Liver (tissue), 9 donors: ENCODE data around the gene APIP. TPM values are rescaled to one million over a fixed set of nuclear protein-coding genes. Genes with fewer than 3 reads are reported as not detected.

Source experiments
- DNase-seq: peaks from one replicate; pipeline ENCODE4 v3.0.0-alpha.2; 2017; ENCODE audit warnings: low spot score
- H3K27ac ChIP-seq, 2 donors: one replicate each; pipeline ENCODE4 v1.7.0; 2013; ENCODE audit warnings: inconsistent platforms in 2 of 2, low read length in 2 of 2, control low read depth in 1 of 2, low read depth in 1 of 2, mild to moderate bottlenecking in 1 of 2
- H3K27me3 ChIP-seq, 4 donors: one replicate each; pipeline versions ENCODE4 v1.6.1 to v1.7.0; 2013; ENCODE audit warnings: low read length in 3 of 4, inconsistent platforms in 1 of 4, mild to moderate bottlenecking in 1 of 4, moderate library complexity in 1 of 4; ENCODE audit not compliant: control insufficient read depth in 4 of 4, insufficient read depth in 4 of 4
- H3K36me3 ChIP-seq, 4 donors: one replicate each; pipeline versions ENCODE4 v1.6.1 to v1.7.0; 2013; ENCODE audit warnings: low read length in 3 of 4, mild to moderate bottlenecking in 3 of 4, low read depth in 1 of 4, moderate library complexity in 1 of 4; ENCODE audit not compliant: control insufficient read depth in 4 of 4, insufficient read depth in 3 of 4
- H3K4me1 ChIP-seq, 4 donors: one replicate each; pipeline versions ENCODE4 v1.6.1 to v1.7.0; 2013; ENCODE audit warnings: low read length in 3 of 4, mild to moderate bottlenecking in 3 of 4, moderate library complexity in 1 of 4; ENCODE audit not compliant: control insufficient read depth in 4 of 4, insufficient read depth in 4 of 4
- H3K4me3 ChIP-seq, 3 donors: one replicate each; pipeline versions ENCODE4 v1.6.1 to v1.7.0; 2013; ENCODE audit warnings: low read length in 3 of 3, control low read depth in 1 of 3, low read depth in 1 of 3, mild to moderate bottlenecking in 1 of 3
- H3K9ac ChIP-seq, 2 donors: one replicate each; pipeline ENCODE4 v1.7.0; 2013; ENCODE audit warnings: low read length in 2 of 2, mild to moderate bottlenecking in 2 of 2, moderate library complexity in 2 of 2, control low read depth in 1 of 2, low read depth in 1 of 2
- H3K9me3 ChIP-seq, 4 donors: one replicate each; pipeline versions ENCODE4 v1.6.1 to v1.7.0; 2013; ENCODE audit warnings: low read length in 3 of 4; ENCODE audit not compliant: control insufficient read depth in 4 of 4
- EGR1 ChIP-seq, 2 donors: IDR thresholded peaks; 2 replicates each; pipeline ENCODE4 v1.6.1; 2016 to 2018; ENCODE audit warnings: antibody characterized with exemption in 2 of 2, low read depth in 2 of 2
- FOXA1 ChIP-seq: IDR thresholded peaks from 2 replicates; pipeline ENCODE4 v1.6.1; 2016; ENCODE audit warnings: antibody characterized with exemption
- FOXA2 ChIP-seq: IDR thresholded peaks from 2 replicates; pipeline ENCODE4 v1.6.1; 2016; ENCODE audit warnings: antibody characterized with exemption
- GABPA ChIP-seq, 2 donors: IDR thresholded peaks in 1 of 2; conservative IDR thresholded peaks in 1 of 2; 2 replicates each; pipeline ENCODE4 v1.6.1; 2016; ENCODE audit warnings: antibody characterized with exemption in 2 of 2, mild to moderate bottlenecking in 1 of 2, moderate library complexity in 1 of 2
- HNF4A ChIP-seq, 2 donors: conservative IDR thresholded peaks; 2 replicates each; pipeline ENCODE4 v1.6.1; 2016; ENCODE audit warnings: antibody characterized with exemption in 2 of 2, mild to moderate bottlenecking in 2 of 2
- HNF4G ChIP-seq: IDR thresholded peaks from 2 replicates; pipeline ENCODE4 v1.6.1; 2016; ENCODE audit warnings: antibody characterized with exemption
- JUND ChIP-seq, 2 donors: IDR thresholded peaks; 2 replicates each; pipeline ENCODE4 v1.6.1; 2016; ENCODE audit warnings: antibody characterized with exemption in 2 of 2
- NR2F2 ChIP-seq: IDR thresholded peaks from 2 replicates; pipeline ENCODE4 v1.6.1; 2016; ENCODE audit warnings: antibody characterized with exemption
- RAD21 ChIP-seq, 2 donors: IDR thresholded peaks; 2 replicates each; pipeline ENCODE4 v1.6.1; 2016; ENCODE audit warnings: antibody characterized with exemption in 2 of 2, mild to moderate bottlenecking in 2 of 2
- RXRA ChIP-seq, 2 donors: IDR thresholded peaks; 2 replicates each; pipeline ENCODE4 v1.6.1; 2017 to 2018; ENCODE audit warnings: antibody characterized with exemption in 2 of 2, mild to moderate bottlenecking in 1 of 2
- SP1 ChIP-seq: IDR thresholded peaks from 2 replicates; pipeline ENCODE4 v1.6.1; 2018; ENCODE audit warnings: antibody characterized with exemption, mild to moderate bottlenecking
- TAF1 ChIP-seq: conservative IDR thresholded peaks from 2 replicates; pipeline ENCODE4 v1.6.1; 2016; ENCODE audit warnings: antibody characterized with exemption, mild to moderate bottlenecking
- YY1 ChIP-seq: IDR thresholded peaks from 2 replicates; pipeline ENCODE4 v1.6.1; 2016; ENCODE audit warnings: antibody characterized with exemption, mild to moderate bottlenecking
- WGBS: extraction: QIAGEN DNeasy Blood & Tissue Kit; methylation state at CpG from one replicate; pipeline ENCODE4 v1.1.7; 2013; 5-methylcytosine and 5-hydroxymethylcytosine counted together
- polyA plus RNA-seq, 2 donors: library from polyadenylated mRNA; stranded (reverse) in 1 of 2; unstranded in 1 of 2; fragments of 200-250 nt in 1 of 2; fragments of >200 nt in 1 of 2; fragmentation: Nextera tagmentation in 1 of 2; extraction: Ambion mirVana in 1 of 2; gene quantifications; one replicate each; pipeline versions ENCODE4 v1.2.1 to v1.2.3, GENCODE V29; 2013 to 2015
- total RNA-seq, 2 donors: library from RNA; depleted of rRNA; stranded (reverse); fragments of >200 nt; gene quantifications; one replicate each; pipeline ENCODE4 v1.2.3, GENCODE V29; 2014
- TF ChIP-seq, protein P1 (sequence below): fragments of 150-350 bp; IDR thresholded peaks from 2 replicates; pipeline ENCODE4 v1.5.1; 2017; ENCODE audit warnings: improper control_type of control experiment, low read depth, low read length; ENCODE audit not compliant: missing input control
- TF ChIP-seq, protein P2 (sequence below): IDR thresholded peaks from 2 replicates; pipeline ENCODE4 v1.6.1; 2016; ENCODE audit warnings: antibody characterized with exemption
- TF ChIP-seq, protein P3 (sequence below): IDR thresholded peaks from 2 replicates; pipeline ENCODE4 v1.6.1; 2016; ENCODE audit warnings: antibody characterized with exemption
- TF ChIP-seq, protein P4 (sequence below): IDR thresholded peaks from 2 replicates; pipeline ENCODE4 v1.6.1; 2016; ENCODE audit warnings: antibody characterized with exemption, mild to moderate bottlenecking
- TF ChIP-seq, protein P5 (sequence below): IDR thresholded peaks from 2 replicates; pipeline ENCODE4 v1.6.1; 2016; ENCODE audit warnings: antibody characterized with exemption
- donor health status: healthy.
- donor health status: healthy.
- donor health status: healthy.
- donor health status: healthy.
- donor health status: healthy.

Gene APIP
- total and polyA plus RNA-seq, 4 donors: 13.4 to 26.3 (median 16.5) TPM

DNA sequence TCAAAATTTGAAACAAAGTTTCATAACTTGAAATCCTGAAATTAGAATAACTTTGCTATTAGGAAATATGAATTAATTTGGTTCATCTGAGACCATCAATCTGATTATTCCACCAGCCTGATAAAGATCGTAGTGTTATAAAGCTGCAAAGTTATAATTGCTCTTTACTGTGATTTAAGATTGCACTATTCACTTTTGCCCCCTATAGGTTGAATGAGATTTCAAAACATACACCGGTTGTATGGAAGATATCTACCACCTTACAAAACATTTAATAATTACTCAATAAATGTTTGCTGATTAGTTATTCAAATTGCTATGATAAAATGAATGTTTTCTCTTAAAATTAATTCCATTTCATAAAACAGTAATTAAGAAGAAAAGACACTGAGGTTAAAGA, 26.1 kb downstream of the APIP start:
- Histone ChIP-seq H3K9ac (no peak overlapping the region), H3K4me1 (peaks cover 0 to 13% (median 7%) of the 10 kb centered on the region in 4 donors), H3K4me3 (no peak overlapping the region), H3K36me3 (no peaks in the 10 kb centered on the region), H3K27me3 (no peaks in the 10 kb centered on the region), H3K27ac (no peak overlapping the region), H3K9me3 (no peaks in the 10 kb centered on the region)
- TF ChIP-seq TAF1 (no peak), SP1 (no peak), FOXA1 (no peak), RAD21 (IDR thresholded peaks at IDR 0.05) (peak; percentile 53 to 62)
- TF ChIP-seq, protein P1, sequence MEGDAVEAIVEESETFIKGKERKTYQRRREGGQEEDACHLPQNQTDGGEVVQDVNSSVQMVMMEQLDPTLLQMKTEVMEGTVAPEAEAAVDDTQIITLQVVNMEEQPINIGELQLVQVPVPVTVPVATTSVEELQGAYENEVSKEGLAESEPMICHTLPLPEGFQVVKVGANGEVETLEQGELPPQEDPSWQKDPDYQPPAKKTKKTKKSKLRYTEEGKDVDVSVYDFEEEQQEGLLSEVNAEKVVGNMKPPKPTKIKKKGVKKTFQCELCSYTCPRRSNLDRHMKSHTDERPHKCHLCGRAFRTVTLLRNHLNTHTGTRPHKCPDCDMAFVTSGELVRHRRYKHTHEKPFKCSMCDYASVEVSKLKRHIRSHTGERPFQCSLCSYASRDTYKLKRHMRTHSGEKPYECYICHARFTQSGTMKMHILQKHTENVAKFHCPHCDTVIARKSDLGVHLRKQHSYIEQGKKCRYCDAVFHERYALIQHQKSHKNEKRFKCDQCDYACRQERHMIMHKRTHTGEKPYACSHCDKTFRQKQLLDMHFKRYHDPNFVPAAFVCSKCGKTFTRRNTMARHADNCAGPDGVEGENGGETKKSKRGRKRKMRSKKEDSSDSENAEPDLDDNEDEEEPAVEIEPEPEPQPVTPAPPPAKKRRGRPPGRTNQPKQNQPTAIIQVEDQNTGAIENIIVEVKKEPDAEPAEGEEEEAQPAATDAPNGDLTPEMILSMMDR: peak; percentile 25
- WGBS: 33% methylated on average over 2 of the region's 2 CpGs
- no peak for DNase-seq

DNA sequence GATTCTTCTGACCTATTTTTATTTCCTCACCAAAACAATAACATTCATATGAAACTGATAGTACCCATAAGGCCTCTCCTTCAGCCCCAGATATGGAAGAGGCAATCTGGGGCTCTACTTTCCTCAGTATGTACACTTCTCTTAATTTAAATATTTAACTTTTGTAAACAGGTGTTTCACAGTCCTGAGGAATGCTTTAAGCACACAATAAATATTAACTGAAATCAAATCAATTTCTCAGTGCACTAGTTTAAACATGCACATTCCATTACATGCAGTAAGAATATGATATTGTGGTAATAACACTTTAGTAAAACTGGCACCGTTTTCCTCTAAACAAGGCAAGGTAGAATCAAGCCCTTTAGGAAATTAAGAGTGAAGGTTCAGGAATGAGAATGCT, 28.9 kb downstream of the APIP start:
- 42% methylated on average over 1 of the region's 1 CpG for WGBS
- Histone ChIP-seq H3K9me3 (no peaks in the 10 kb centered on the region), H3K27me3 (no peaks in the 10 kb centered on the region), H3K4me3 (no peak overlapping the region), H3K9ac (no peak overlapping the region), H3K27ac (no peak overlapping the region), H3K4me1 (peaks cover 0 to 13% (median 7%) of the 10 kb centered on the region in 4 donors), H3K36me3 (no peaks in the 10 kb centered on the region)
- TF ChIP-seq RXRA (IDR thresholded peaks at IDR 0.05): no peak
- no peak for TF ChIP-seq HNF4G
- TF ChIP-seq HNF4A (conservative IDR thresholded peaks at IDR 0.05): no peak
- TF ChIP-seq FOXA2: no peak
- no peak for TF ChIP-seq NR2F2
- TF ChIP-seq SP1: no peak
- TF ChIP-seq, protein P1: no peak
- TF ChIP-seq GABPA (IDR thresholded peaks at IDR 0.05 in 1 of 2, conservative IDR thresholded peaks at IDR 0.05 in 1 of 2): no peak
- no peak for TF ChIP-seq RAD21 (IDR thresholded peaks at IDR 0.05)
- TF ChIP-seq TAF1: no peak
- TF ChIP-seq, protein P2, sequence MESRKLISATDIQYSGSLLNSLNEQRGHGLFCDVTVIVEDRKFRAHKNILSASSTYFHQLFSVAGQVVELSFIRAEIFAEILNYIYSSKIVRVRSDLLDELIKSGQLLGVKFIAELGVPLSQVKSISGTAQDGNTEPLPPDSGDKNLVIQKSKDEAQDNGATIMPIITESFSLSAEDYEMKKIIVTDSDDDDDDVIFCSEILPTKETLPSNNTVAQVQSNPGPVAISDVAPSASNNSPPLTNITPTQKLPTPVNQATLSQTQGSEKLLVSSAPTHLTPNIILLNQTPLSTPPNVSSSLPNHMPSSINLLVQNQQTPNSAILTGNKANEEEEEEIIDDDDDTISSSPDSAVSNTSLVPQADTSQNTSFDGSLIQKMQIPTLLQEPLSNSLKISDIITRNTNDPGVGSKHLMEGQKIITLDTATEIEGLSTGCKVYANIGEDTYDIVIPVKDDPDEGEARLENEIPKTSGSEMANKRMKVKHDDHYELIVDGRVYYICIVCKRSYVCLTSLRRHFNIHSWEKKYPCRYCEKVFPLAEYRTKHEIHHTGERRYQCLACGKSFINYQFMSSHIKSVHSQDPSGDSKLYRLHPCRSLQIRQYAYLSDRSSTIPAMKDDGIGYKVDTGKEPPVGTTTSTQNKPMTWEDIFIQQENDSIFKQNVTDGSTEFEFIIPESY: no peak
- TF ChIP-seq YY1: no peak
- TF ChIP-seq, protein P3, sequence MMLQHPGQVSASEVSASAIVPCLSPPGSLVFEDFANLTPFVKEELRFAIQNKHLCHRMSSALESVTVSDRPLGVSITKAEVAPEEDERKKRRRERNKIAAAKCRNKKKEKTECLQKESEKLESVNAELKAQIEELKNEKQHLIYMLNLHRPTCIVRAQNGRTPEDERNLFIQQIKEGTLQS: no peak
- TF ChIP-seq, protein P4, sequence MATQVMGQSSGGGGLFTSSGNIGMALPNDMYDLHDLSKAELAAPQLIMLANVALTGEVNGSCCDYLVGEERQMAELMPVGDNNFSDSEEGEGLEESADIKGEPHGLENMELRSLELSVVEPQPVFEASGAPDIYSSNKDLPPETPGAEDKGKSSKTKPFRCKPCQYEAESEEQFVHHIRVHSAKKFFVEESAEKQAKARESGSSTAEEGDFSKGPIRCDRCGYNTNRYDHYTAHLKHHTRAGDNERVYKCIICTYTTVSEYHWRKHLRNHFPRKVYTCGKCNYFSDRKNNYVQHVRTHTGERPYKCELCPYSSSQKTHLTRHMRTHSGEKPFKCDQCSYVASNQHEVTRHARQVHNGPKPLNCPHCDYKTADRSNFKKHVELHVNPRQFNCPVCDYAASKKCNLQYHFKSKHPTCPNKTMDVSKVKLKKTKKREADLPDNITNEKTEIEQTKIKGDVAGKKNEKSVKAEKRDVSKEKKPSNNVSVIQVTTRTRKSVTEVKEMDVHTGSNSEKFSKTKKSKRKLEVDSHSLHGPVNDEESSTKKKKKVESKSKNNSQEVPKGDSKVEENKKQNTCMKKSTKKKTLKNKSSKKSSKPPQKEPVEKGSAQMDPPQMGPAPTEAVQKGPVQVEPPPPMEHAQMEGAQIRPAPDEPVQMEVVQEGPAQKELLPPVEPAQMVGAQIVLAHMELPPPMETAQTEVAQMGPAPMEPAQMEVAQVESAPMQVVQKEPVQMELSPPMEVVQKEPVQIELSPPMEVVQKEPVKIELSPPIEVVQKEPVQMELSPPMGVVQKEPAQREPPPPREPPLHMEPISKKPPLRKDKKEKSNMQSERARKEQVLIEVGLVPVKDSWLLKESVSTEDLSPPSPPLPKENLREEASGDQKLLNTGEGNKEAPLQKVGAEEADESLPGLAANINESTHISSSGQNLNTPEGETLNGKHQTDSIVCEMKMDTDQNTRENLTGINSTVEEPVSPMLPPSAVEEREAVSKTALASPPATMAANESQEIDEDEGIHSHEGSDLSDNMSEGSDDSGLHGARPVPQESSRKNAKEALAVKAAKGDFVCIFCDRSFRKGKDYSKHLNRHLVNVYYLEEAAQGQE: no peak
- TF ChIP-seq, protein P5, sequence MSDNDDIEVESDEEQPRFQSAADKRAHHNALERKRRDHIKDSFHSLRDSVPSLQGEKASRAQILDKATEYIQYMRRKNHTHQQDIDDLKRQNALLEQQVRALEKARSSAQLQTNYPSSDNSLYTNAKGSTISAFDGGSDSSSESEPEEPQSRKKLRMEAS: no peak
- TF ChIP-seq EGR1 (IDR thresholded peaks at IDR 0.05; ENCODE audit: low read depth in 2 of 2): no peak
- no peak for TF ChIP-seq FOXA1
- TF ChIP-seq JUND (IDR thresholded peaks at IDR 0.05): no peak
- DNase-seq: no peak
